ENCODE results near the gene PRKG1.

DNA sequence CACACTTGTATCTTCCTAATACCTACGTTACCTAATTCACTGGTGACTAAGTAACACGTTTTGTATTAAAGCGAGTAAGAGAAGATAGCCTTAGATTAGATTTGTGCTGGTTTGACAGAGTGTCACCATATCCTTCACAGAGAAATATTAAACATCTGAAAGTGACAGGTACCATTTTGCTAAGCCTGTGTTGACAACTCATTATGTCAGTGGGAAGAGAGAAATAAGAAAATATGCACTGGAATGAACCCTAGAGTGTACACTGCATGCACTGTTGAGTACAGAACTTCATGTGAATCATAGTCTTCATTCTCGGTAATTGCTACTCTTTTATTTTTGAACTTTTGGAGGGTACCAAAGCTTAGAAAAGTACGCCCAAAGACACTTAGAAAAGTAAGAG lies 10.9 kb downstream of the PRKG1 start:
- TF ChIP-seq, protein P1, sequence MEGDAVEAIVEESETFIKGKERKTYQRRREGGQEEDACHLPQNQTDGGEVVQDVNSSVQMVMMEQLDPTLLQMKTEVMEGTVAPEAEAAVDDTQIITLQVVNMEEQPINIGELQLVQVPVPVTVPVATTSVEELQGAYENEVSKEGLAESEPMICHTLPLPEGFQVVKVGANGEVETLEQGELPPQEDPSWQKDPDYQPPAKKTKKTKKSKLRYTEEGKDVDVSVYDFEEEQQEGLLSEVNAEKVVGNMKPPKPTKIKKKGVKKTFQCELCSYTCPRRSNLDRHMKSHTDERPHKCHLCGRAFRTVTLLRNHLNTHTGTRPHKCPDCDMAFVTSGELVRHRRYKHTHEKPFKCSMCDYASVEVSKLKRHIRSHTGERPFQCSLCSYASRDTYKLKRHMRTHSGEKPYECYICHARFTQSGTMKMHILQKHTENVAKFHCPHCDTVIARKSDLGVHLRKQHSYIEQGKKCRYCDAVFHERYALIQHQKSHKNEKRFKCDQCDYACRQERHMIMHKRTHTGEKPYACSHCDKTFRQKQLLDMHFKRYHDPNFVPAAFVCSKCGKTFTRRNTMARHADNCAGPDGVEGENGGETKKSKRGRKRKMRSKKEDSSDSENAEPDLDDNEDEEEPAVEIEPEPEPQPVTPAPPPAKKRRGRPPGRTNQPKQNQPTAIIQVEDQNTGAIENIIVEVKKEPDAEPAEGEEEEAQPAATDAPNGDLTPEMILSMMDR (IDR thresholded peaks at IDR 0.05) = no peak
- no peak for TF ChIP-seq EZH2phosphoT487 (IDR thresholded peaks at IDR 0.05)
